ENCODE data around the gene DVL2. TPM values are rescaled to one million over a fixed set of nuclear protein-coding genes. Genes with fewer than 3 reads are reported as not detected.

Gene DVL2
- polyA plus RNA-seq (ENCODE audit: insufficient read length in 10 of 10): 10 to 100 TPM; 24.5 to 40.5 (median 34.9) TPM
- long read RNA-seq, donor 1, partial matches to known transcripts: 7 of 10 reads
- long read RNA-seq, donor 1, other reads (novel, unspliced or antisense): 0 of 10 reads
- long read RNA-seq, donor 2, partial matches to known transcripts: 0 of 4 reads
- long read RNA-seq, donor 2, other reads (novel, unspliced or antisense): 0 of 4 reads
- long read RNA-seq, donor 3: 0 reads
- long read RNA-seq, donor 4, partial matches to known transcripts: 0 of 4 reads
- long read RNA-seq, donor 4, other reads (novel, unspliced or antisense): 0 of 4 reads
- long read RNA-seq, donor 5, partial matches to known transcripts: 0 of 3 reads
- long read RNA-seq, donor 5, other reads (novel, unspliced or antisense): 0 of 3 reads
- long read RNA-seq, donor 6, partial matches to known transcripts: 0 of 3 reads
- long read RNA-seq, donor 6, other reads (novel, unspliced or antisense): 0 of 3 reads
- long read RNA-seq, donor 7, transcript DVL2-201 (15 exons, 3,018 nt): major isoform, 5 of 20 reads
- long read RNA-seq, donor 7, partial matches to known transcripts: 15 of 20 reads
- long read RNA-seq, donor 7, other reads (novel, unspliced or antisense): 0 of 20 reads
- long read RNA-seq, donor 8, partial matches to known transcripts: 6 of 9 reads
- long read RNA-seq, donor 8, other reads (novel, unspliced or antisense): 0 of 9 reads
- long read RNA-seq, donor 9, partial matches to known transcripts: 0 of 1 reads
- long read RNA-seq, donor 9, other reads (novel, unspliced or antisense): 0 of 1 reads

- peak; percentile 96 to 99 (median 97) for DNase-seq
These were observed at the start of gene DVL2 for GRCh38 chr17:7234083-7234951. Gene DVL2, minus strand, starts transcription at chr17:7234517. Its CDS starts 255 bp downstream, at chr17:7234262.

- DNase-seq: no peak
These were observed 49.3 kb upstream of the DVL2 start for GRCh38 chr17:7283471-7284216.

- no peak for DNase-seq
These were observed 48.5 kb upstream of the DVL2 start for GRCh38 chr17:7282752-7283321.

- peak in 2 of 3 donors; percentile 40 to 53 for DNase-seq
These were observed 47.8 kb upstream of the DVL2 start for GRCh38 chr17:7281953-7282751.

- peak; percentile 91 to 94 (median 92) for DNase-seq
These were observed 47.0 kb upstream of the DVL2 start, which contains the start of gene SLC2A4 for GRCh38 chr17:7281074-7281952. Gene SLC2A4, plus strand, starts transcription at chr17:7281718. Its CDS starts 217 bp downstream, at chr17:7281935.

GRCh38 chr17:7280519-7281073 lies 46.3 kb upstream of the DVL2 start:
- DNase-seq: peak; percentile 74 to 93 (median 88)

GRCh38 chr17:7279448-7279847 lies 45.1 kb upstream of the DVL2 start:
- DNase-seq: no peak

- DNase-seq: no peak
These were observed 32.5 kb upstream of the DVL2 start for GRCh38 chr17:7266784-7267183.

GRCh38 chr17:7263801-7264078 lies 29.4 kb upstream of the DVL2 start:
- no peak for DNase-seq

GRCh38 chr17:7262935-7263800 lies 28.9 kb upstream of the DVL2 start:
- peak in 1 of 3 donors; percentile 26 for DNase-seq

GRCh38 chr17:7262192-7262934 lies 28.0 kb upstream of the DVL2 start, which contains the start of gene CLDN7:
Gene CLDN7, minus strand, starts transcription at chr17:7262478. Its CDS starts 435 bp downstream, at chr17:7262043.
- DNase-seq: no peak

GRCh38 chr17:7261379-7262191 lies 27.3 kb upstream of the DVL2 start:
- DNase-seq: peak in 1 of 3 donors; percentile 31

- peak in 1 of 3 donors; percentile 59 for DNase-seq
These were observed 26.5 kb upstream of the DVL2 start for GRCh38 chr17:7260651-7261378.

- no peak for DNase-seq
These were observed 25.8 kb upstream of the DVL2 start for GRCh38 chr17:7260151-7260550.

GRCh38 chr17:7259555-7259889 lies 25.2 kb upstream of the DVL2 start:
- DNase-seq: no peak

Measured in muscle of back (tissue), 13 donors.